Aorta (tissue), 5 donors: ENCODE data around the gene SMIM27. TPM values are rescaled to one million over a fixed set of nuclear protein-coding genes. Genes with fewer than 3 reads are reported as not detected.
A peak's percentile ranks its signal among the peaks of the same experiment; 100 is the strongest.
"Not testable (repeated sequence)": the region's sequence is repeated elsewhere in the genome, so short reads cannot be mapped to it uniquely, and the experiment has no call there.

Experiments used
- ATAC-seq: fragments of 200-7000 bp; cut with Tn5 transposase; one replicate; pipeline ENCODE4 v1.9.1; 2022; ENCODE audit warnings: moderate library complexity; ENCODE audit not compliant: low FRiP score
- DNase-seq, 2 donors: peaks; one replicate each; pipeline ENCODE4 v3.0.0-alpha.2; 2020
- H3K27ac ChIP-seq, 2 donors: one replicate each; pipeline ENCODE4 v1.5.1; 2013; ENCODE audit warnings: low read length in 2 of 2, mild to moderate bottlenecking in 2 of 2, moderate library complexity in 2 of 2, control low read depth in 1 of 2, inconsistent platforms in 1 of 2, low read depth in 1 of 2
- H3K27me3 ChIP-seq, 2 donors: one replicate each; pipeline ENCODE4 v1.6.1; 2013; ENCODE audit warnings: control low read depth in 1 of 2, low read length in 1 of 2, mild to moderate bottlenecking in 1 of 2, moderate library complexity in 1 of 2; ENCODE audit not compliant: insufficient read depth in 2 of 2, control insufficient read depth in 1 of 2
- H3K36me3 ChIP-seq, 2 donors: one replicate each; pipeline ENCODE4 v1.6.1; 2013; ENCODE audit warnings: control low read depth in 1 of 2, low read length in 1 of 2, mild to moderate bottlenecking in 1 of 2; ENCODE audit not compliant: insufficient read depth in 2 of 2, control insufficient read depth in 1 of 2
- H3K4me1 ChIP-seq, 2 donors: one replicate each; pipeline ENCODE4 v1.6.1; 2013; ENCODE audit warnings: low read length in 2 of 2, control low read depth in 1 of 2, mild to moderate bottlenecking in 1 of 2, moderate library complexity in 1 of 2; ENCODE audit not compliant: insufficient read depth in 2 of 2, control insufficient read depth in 1 of 2
- H3K4me3 ChIP-seq, 2 donors: one replicate each; pipeline ENCODE4 v1.5.1; 2013; ENCODE audit warnings: low read length in 2 of 2, control low read depth in 1 of 2, mild to moderate bottlenecking in 1 of 2
- H3K9me3 ChIP-seq: one replicate; pipeline ENCODE4 v1.6.1; 2013; ENCODE audit warnings: mild to moderate bottlenecking, low read length; ENCODE audit not compliant: control insufficient read depth
- WGBS, 2 donors: extraction: QIAGEN DNeasy Blood & Tissue Kit; methylation state at CpG; one replicate each; pipeline ENCODE4 v1.1.7; 2013; 5-methylcytosine and 5-hydroxymethylcytosine counted together
- intact Hi-C, 2 donors: fragments of 100-400 bp; cut with DNase I; formaldehyde crosslinking; loops; one replicate each; pipeline versions ENCODE4 v1.14.2 to v1.15.0; 2022
- long read RNA-seq, 2 donors: library from polyadenylated mRNA; unstranded; transcript quantifications; one replicate each; pipeline ENCODE4 v2.0.0, GENCODE V29; 2020 to 2021
- polyA plus RNA-seq, 2 donors: library from polyadenylated mRNA; stranded (reverse); fragments of 200-250 nt; gene quantifications; one replicate each; pipeline ENCODE4 v1.2.3, GENCODE V29; 2013
- total RNA-seq, 2 donors: library from RNA; stranded (reverse); fragmentation: NEBNext Ultra II Directional; extraction: Animal tissue kit (Norgen Biotek cat#: 25700); gene quantifications; one replicate each; pipeline ENCODE4 v1.2.1, GENCODE V29; 2021
- donor health status: healthy with polysubstance abuse.
- donor health status: Bipolar disorder and iron deficiency.
- donor health status: DM: no; HTN: no; CAD: no.
- donor health status: DM: no; HTN: no; CAD: no.
- donor health status: DM: yes; HTN: yes; CAD: no.

SMIM27 gene, protein sequence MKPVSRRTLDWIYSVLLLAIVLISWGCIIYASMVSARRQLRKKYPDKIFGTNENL
- total RNA-seq (1 to 10 TPM; 6.5 to 6.7 TPM), polyA plus RNA-seq (10 to 100 TPM; 12.7 to 48.8 TPM)
- long read RNA-seq, donor 1, transcript SMIM27-203 (2 exons, 2,382 nt): major isoform, 5 of 9 reads
- long read RNA-seq, donor 1, partial matches to known transcripts: 0 of 9 reads
- long read RNA-seq, donor 1, other reads (novel, unspliced or antisense): 4 of 9 reads
- long read RNA-seq, donor 2, partial matches to known transcripts: 2 of 7 reads
- long read RNA-seq, donor 2, other reads (novel, unspliced or antisense): 4 of 7 reads

- intact Hi-C loops: no loop called here
- Histone ChIP-seq H3K4me3 (peak within 1 kb of the TSS; percentile 84 to 85), H3K4me1 (no peaks in the 10 kb centered on the region), H3K27me3 (no peaks in the 10 kb centered on the region), H3K36me3 (no peaks in the 10 kb centered on the region), H3K9me3 (no peaks in the 10 kb centered on the region), H3K27ac (peak within 1 kb of the TSS; percentile 89 to 90)
- peak; percentile 96 to 97 for DNase-seq
- 0% methylated on average over 46 of the region's 46 CpGs for WGBS, 2 donors
- peak; percentile 97 for ATAC-seq
Measured at GRCh38 chr9:32552172-32552872, at the start of gene SMIM27, which contains the start of gene TOPORS. Gene SMIM27 (plus strand): TSS chr9:32552327. CDS start chr9:32552435, 108 bp downstream. Gene TOPORS (minus strand): TSS chr9:32552586. CDS start chr9:32552436, 150 bp downstream.

- 47 to 57% methylated on average over 4 of the region's 4 CpGs for WGBS, 2 donors
- no peak for DNase-seq
- Histone ChIP-seq H3K36me3 (peaks cover 3 to 4% of the 10 kb centered on the region in 2 donors), H3K9me3 (no peaks in the 10 kb centered on the region), H3K27me3 (no peaks in the 10 kb centered on the region), H3K27ac (no peak overlapping the region), H3K4me1 (no peaks in the 10 kb centered on the region), H3K4me3 (no peak overlapping the region)
- ATAC-seq: no peak
- intact Hi-C loops: no loop called here
Measured at GRCh38 chr9:32502464-32502863, 49.7 kb upstream of the SMIM27 start.

DNA sequence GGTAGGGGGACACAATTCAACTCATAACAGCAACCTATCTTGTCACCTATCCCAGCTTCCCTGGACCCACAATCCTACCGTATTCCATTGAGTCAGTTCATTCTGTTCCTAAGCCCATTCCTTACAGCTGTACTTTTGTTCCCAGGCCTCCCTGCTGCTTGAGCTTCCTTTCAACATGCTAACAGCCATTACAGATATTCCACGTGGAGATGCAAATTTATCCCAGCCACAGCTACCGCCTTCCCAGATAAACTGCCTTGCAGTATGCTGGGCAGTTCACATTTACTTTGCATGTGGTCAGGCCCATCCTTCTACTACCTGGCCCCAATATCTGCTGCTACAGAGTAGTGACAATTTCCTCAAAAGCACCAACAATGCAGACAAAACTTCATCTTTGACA, 49.1 kb upstream of the SMIM27 start:
- WGBS, 2 donors: 86 to 90% methylated on average over 3 of the region's 3 CpGs
- no peaks in the 10 kb centered on the region for H3K9me3 ChIP-seq

DNA sequence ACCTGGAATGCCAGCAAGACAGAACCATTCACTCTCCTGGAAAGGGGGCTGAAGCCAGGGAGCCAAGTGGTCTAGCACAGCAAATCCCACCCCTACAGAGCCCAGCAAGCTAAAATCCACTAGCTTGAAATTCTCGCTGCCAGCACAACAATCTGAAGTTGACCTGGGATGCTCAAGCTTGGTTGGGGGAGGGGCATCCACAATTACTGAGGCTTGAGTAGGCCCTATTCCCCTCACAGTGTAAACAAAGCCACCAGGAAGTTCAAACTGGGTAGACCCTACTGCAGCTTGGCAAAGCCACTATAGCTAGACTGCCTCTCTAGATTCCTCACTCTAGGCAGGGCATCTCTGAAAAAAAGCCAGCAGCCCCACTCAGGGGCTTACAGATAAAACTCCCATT, 43.4 kb upstream of the SMIM27 start:
- 95 to 97% methylated on average over 1 of the region's 1 CpG for WGBS, 2 donors
- H3K36me3 ChIP-seq: no peaks in the 10 kb centered on the region
- no peaks in the 10 kb centered on the region for H3K27me3 ChIP-seq
- H3K9me3 ChIP-seq: no peaks in the 10 kb centered on the region
- H3K27ac ChIP-seq: no peak overlapping the region
- DNase-seq: no peak
- no peak for ATAC-seq
- intact Hi-C loops: no loop called here
- H3K4me3 ChIP-seq: no peak overlapping the region
- H3K4me1 ChIP-seq: no peaks in the 10 kb centered on the region

More for the DNA sequence above, 49.1 kb upstream of the SMIM27 start:
- ATAC-seq: no peak
- no peak for DNase-seq
- Histone ChIP-seq H3K27me3 (no peaks in the 10 kb centered on the region), H3K36me3 (peaks cover 3 to 4% of the 10 kb centered on the region in 2 donors), H3K4me1 (no peaks in the 10 kb centered on the region), H3K27ac (no peak overlapping the region), H3K4me3 (no peak overlapping the region)
- intact Hi-C loops: no loop called here

DNA sequence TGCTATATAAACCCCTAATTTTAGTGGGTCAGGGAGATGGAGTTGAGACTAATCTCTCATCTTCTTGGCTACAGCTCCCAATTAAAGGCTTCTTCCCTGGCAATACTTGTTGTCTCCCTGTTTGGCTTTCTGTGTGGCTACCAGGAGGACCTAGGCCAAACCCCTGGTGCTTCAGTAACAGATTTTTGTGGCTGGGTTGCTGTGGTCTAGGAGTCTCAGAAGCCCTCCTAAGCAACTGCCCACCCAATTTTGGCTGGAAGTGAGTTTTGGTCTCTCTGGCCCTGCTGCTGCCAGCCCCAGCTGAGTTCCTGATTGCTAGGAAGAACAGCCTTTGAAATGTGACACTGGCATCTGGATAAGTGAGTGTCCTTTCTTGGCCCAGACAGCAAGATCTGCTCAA, 35.9 kb upstream of the SMIM27 start:
- ATAC-seq (no peak), DNase-seq (no peak)
- H3K36me3 ChIP-seq: no peaks in the 10 kb centered on the region
- no peaks in the 10 kb centered on the region for H3K9me3 ChIP-seq
- H3K27ac ChIP-seq: no peak overlapping the region
- intact Hi-C loops: no loop called here
- no peaks in the 10 kb centered on the region for H3K27me3 ChIP-seq
- no peak overlapping the region for H3K4me3 ChIP-seq
- H3K4me1 ChIP-seq: no peaks in the 10 kb centered on the region

DNA sequence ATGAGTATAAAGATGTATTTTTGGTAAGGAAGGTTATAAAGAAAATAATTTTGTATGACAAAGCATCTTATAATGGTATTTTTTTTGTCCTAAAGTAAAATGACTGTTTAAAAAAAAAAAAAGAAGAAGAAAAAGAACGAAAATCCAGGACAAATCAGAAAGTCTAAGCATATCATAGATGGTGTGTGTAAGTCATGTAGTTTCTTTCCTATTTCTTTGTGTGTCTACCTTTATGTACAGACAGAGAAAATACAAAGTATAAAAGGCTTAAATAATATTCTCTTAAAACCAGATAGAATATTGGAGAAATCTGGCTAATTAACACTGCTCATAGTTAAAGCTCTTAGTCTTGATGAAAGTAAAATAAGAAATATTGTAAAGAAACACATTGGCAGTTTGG, 33.9 kb upstream of the SMIM27 start:
- peaks cover under 1 to 2% of the 10 kb centered on the region in 2 donors for H3K4me1 ChIP-seq
- H3K9me3 ChIP-seq: no peaks in the 10 kb centered on the region
- ATAC-seq (no peak), DNase-seq (no peak)
- H3K27me3 ChIP-seq: no peaks in the 10 kb centered on the region
- no peaks in the 10 kb centered on the region for H3K36me3 ChIP-seq
- no peak overlapping the region for H3K27ac ChIP-seq
- intact Hi-C loops: no loop called here
- 89 to 96% methylated on average over 1 of the region's 1 CpG for WGBS, 2 donors
- no peak overlapping the region for H3K4me3 ChIP-seq

DNA sequence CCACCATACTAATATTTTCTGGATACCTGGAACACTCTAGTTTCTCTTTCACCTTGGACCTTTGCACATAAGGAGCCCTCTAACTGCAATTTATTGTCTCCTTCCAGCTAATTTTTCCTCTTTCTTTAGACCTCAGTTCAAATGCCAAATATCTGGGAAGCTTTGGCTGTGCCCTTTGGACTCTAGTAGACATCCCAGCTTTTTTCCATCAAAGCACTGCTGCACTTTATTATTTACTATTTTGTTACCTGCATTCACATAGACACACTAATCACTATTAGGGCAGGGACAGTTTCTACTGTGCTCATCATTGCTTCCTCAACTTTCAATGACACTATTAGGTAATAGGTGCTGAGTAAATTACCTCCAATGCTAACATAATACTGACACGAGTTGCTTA, 28.2 kb upstream of the SMIM27 start:
- WGBS, 2 donors: 48 to 89% methylated on average over 1 of the region's 1 CpG
- no peaks in the 10 kb centered on the region for H3K9me3 ChIP-seq
- intact Hi-C loops: loop anchor here in 1 of 2 donors (10.0 kb wide), 1 partner anchor 89 kb away; no protein-coding TSS in a partner anchor
- DNase-seq (no peak), ATAC-seq (no peak)
- no peaks in the 10 kb centered on the region for H3K27me3 ChIP-seq
- no peak overlapping the region for H3K4me3 ChIP-seq
- no peak overlapping the region for H3K27ac ChIP-seq
- H3K36me3 ChIP-seq: no peaks in the 10 kb centered on the region
- peaks cover 2 to 4% of the 10 kb centered on the region in 2 donors for H3K4me1 ChIP-seq

DNA sequence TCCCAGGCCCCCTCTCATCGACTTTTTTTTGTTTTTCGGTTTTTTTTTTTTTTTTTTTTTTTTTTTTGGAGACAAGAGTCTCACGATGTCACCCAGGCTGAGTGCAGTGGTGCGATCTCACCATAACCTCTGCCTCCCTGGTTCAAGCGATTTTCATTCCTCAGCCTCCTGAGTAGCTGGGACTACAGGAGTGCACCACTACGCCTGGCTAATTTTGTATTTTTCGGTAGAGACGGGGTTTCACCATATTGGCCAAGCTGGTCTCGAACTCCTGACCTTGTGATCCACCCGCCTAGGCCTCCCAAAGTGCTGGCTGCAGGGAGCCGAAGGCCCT, 27.6 kb upstream of the SMIM27 start:
- H3K27ac ChIP-seq, H3K27me3 ChIP-seq, H3K9me3 ChIP-seq, H3K4me1 ChIP-seq, DNase-seq, ATAC-seq, H3K36me3 ChIP-seq: not testable (repeated sequence)
- 94% methylated on average over 11 of the region's 11 CpGs for WGBS, 2 donors
- peak overlapping the region in 1 of 2 donors; percentile 78 for H3K4me3 ChIP-seq
- intact Hi-C loops: loop anchor here in 1 of 2 donors (10.0 kb wide), 1 partner anchor 90 kb away; no protein-coding TSS in a partner anchor
